ENCODE data around the gene HINFP. TPM values are rescaled to one million over a fixed set of nuclear protein-coding genes. Genes with fewer than 3 reads are reported as not detected.

The HINFP gene, protein sequence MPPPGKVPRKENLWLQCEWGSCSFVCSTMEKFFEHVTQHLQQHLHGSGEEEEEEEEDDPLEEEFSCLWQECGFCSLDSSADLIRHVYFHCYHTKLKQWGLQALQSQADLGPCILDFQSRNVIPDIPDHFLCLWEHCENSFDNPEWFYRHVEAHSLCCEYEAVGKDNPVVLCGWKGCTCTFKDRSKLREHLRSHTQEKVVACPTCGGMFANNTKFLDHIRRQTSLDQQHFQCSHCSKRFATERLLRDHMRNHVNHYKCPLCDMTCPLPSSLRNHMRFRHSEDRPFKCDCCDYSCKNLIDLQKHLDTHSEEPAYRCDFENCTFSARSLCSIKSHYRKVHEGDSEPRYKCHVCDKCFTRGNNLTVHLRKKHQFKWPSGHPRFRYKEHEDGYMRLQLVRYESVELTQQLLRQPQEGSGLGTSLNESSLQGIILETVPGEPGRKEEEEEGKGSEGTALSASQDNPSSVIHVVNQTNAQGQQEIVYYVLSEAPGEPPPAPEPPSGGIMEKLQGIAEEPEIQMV
- 12.7 and 14.3 TPM in 2 replicates for total RNA-seq

DNA sequence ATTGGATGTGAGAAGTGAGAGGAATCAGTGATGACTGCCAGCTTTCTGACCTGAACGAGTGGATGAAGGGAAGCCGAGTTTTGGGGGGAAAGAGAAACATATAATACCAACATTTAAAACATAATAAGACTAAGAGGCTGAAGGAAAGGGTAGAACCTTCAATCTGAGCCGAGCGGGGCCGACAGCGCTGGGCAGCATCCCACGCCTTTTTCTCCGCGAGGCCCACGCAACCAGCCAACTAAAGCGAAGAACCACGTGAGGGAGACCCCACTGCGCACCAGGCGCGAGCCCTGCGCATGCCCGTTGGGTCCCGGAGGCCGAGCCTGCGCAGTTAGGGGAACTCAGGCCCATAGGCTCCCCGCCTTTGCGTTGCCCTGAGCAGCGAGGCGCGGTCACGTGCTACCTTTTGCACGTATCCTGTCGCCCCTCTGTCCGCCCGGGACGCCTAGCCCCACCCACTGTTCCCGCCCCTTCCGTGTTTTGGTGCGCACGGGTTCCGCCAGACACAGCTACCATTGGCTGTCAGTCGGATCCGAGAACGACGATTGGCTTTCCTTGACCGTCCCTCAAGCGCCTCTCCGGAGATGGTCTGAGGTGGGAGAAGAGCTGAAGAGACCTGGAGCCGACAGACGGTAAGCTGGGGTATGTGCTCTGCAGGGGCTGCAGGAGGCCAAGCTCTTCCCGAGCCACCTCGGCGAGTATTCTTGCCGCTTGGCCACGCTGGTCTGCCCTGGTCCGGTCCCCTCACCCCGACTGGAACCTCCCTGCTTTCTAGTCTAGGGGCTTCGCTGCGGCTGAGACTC, at the start of gene HINFP:
Gene HINFP, plus strand, starts transcription at position 573 of the 803 bp plus-strand sequence. CDS start 5,365 bp downstream, outside the sequence.

DNA sequence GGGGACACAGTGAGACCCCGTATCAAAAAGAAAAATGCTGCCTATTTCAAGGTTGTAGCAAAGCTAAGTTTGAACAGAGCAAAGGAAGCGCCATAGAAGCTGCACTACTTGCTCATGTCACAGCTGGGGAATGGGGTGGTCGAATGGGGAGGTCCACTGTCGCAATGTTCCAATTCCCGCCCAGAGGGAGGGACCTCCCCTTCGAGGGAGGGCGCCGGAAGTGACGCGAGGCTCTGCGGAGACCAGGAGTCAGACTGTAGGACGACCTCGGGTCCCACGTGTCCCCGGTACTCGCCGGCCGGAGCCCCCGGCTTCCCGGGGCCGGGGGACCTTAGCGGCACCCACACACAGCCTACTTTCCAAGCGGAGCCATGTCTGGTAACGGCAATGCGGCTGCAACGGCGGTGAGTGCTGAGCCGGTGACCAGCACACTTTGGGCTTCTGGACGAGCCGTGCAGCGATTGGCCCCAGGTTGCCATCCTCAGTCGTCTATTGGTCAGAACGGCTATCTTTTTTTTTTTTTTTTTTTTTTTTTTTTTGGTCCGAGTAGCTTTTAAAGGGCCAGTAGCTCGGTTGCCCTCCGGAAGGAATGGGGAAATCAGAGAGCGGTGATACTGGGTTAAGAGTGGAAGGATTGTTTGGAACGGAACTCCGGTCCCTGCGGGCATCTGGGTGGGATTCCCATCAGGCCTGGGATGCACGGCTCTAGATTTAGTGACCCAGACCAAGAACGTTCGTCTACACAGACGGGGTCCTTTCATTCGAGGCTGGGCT, 36.5 kb upstream of the HINFP start, which contains the start of gene HMBS:
Gene HMBS, plus strand, starts transcription at position 219 of the 774 bp plus-strand sequence. Its CDS starts 153 bp downstream, at position 372.

DNA sequence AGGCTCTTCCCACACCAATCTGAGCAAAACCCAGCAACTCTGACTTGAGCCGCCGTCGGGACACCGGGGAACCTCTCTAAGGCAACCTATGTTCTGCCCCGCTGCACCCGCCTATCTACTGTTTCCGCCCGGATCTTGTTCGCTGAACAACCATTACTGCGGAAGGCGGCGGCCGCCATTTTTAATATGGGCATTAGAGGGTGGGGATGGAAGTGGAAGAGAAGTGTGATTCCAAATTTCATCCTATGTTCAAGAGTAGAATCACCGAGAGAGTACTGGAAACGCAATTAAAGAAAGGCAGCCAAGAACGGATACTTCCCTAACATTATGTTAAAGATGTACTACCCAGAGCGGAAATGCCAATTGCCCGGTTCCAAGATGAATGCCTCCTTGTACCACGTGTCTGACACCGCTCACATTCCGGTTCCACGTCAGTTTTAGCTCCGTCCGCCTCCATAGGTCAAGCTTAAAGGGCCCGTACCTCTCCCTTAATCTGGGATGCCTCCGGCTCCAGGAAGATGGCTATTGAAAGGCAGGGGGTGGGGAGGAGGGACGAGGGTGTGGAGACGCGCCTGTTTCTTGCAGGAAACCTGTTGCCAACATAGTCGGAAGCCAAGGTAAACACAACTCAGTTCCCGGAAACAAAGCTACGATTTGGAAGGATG, 19.5 kb upstream of the HINFP start, which contains the start of gene DPAGT1:
Gene DPAGT1, minus strand, starts transcription at position 95 of the 665 bp plus-strand sequence. CDS start 198 bp downstream, outside the sequence.

DNA sequence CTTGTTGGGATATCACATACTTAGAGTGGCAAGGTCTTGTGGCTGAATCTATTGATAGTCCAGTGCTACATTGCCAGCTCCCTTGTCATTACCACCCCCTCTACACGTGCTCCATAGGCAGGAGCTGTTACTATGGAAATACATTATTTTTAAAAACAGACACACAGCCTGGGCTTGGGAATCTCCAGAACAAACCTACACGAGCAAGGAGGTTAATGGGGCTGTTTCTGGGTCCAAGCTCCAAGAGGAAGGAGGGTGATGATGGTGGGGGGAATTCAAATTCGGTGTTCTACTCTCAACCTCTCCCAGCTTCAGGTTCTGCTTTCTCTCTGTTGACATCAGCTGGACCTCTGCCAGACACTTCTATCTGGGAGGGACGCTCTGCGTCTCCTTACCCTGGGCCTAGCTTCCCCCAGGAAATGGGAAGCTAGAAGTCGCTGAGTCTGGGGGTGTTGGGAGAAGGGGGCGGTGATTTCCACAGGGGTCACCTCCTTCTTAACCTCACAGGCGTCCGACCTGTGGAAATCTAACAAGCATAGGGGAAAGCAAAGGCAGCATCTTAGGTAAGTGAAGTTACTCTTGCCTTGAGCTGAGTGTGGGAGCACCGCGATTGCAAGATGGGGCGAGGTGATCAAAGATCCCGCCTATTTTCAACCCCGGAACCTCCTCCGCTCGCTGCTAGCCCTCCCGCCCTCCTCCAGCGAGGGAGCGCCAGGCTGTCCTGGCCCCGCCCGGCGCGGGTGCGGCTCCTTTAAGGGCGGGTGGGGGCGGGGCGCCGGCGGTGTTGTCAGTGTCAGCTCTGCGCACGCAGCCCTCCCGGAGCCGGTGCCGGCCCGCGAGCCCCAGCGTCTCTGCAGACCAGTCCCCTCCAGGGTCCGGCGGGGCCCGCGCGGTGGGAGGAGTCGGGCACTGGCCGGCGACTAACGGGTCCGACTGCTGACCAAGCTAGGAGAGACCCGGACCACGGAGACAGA, 14.5 kb upstream of the HINFP start, which contains the start of gene C2CD2L:
Gene C2CD2L, plus strand, starts transcription at position 781 of the 974 bp plus-strand sequence. CDS start 398 bp downstream, outside the sequence.

DNA sequence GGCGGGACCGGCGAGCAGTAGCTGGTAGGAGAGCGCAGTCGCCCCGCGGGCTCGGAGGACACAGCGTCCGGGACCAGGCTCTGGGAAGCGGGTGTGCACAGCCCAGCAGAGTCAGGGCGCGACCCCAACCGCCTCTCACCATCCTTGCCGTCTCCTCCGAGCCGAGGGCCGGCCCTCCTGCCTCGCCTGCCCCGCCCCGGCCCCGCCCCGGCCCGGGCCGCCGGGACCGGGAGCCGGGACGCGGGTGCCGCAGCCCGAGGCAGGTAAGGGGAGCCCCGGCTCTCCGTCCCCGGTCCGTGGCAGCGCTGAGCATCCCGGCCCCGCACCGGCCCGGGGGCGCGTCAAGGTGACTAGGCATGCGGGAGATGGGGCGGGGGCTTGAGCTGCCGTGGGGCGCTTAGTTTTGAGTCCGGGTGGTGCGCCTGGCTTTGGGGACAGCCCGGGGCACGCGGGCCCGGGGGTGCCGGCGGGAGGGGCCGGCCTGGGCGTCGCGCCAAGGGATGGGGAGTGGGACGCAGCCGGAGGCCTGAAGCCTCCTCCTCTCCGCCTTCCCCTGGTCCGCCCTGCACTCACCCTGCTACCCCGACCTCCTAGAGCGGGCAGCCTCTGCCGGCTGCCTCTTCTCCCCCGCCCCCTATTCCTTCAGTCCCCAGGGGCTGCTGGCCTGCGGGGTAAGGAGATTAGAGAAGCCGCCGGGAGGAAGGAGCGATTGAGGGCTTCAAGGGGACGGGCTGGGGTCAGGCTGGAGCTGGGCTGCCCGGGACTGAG, 27.8 kb downstream of the HINFP start, which contains the start of gene ABCG4:
Gene ABCG4, plus strand, starts transcription at position 35 of the 768 bp plus-strand sequence. CDS start 914 bp downstream, outside the sequence.

DNA sequence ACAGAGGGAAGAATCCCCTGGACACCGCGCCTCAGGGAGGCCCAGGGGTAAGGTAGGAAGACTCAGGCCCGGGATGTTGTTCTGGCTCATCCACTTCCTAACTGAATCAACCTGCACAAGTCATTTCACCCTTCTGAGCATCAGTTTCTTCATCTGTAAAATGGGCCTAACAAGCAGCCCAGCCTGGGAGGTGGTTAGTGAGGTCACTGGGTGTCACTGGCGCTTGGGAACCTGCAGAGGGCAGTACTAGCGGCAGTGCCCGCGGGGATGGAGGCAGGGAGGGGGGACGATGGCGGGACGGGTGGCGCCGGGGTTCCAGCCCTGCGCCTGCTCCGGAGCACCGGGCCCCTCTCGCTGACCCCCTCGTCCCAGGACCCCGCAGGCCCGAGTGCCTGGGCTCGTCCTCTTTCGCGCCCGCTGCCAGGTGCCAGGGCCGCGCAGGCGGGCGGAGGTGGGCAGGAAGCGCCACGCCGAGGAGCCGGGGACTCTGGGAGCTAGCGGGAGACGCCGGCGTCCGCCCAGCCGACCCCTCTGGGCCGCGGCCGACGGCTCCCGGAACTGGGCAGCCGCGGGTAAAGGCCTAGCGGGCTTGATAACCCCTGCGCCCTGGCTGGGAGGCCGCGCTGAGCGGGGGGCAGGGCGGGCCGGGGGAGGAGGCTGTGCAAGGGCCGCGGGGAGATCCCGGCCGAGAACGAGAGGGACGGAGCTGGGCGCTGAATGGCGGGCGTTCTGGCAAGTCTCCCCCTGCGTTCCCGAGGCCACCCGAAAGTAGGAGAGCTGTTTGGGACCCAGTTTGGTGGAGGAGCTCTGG, 47.3 kb downstream of the HINFP start, which contains the start of gene NLRX1:
Gene NLRX1, plus strand, starts transcription at position 255 of the 811 bp plus-strand sequence. CDS start 2,679 bp downstream, outside the sequence.

Other genes starting within 250 kb of the HINFP start
- gene CXCR5, start 237.7 kb upstream of the HINFP start, total RNA-seq, result not detected in 2 replicates
- 20.8 and 29.3 TPM in 2 replicates for gene BCL9L, start 195.7 kb upstream of the HINFP start, total RNA-seq
- not detected in 2 replicates for gene UPK2, start 165.3 kb upstream of the HINFP start, total RNA-seq
- gene FOXR1, start 149.8 kb upstream of the HINFP start, total RNA-seq, result not detected in 2 replicates
- 20.6 and 21.8 TPM in 2 replicates for gene CENATAC, start 123.4 kb upstream of the HINFP start, total RNA-seq
- 746 and 870 TPM in 2 replicates for gene RPS25, start 103.2 kb upstream of the HINFP start, total RNA-seq
- 112 and 118 TPM in 2 replicates for gene TRAPPC4, start 102.8 kb upstream of the HINFP start, total RNA-seq
- gene SLC37A4, start 90.7 kb upstream of the HINFP start, total RNA-seq, result 6.0 and 7.3 TPM in 2 replicates
- 126 and 138 TPM in 2 replicates for gene HYOU1, start 64.4 kb upstream of the HINFP start, total RNA-seq
- gene VPS11, start 53.8 kb upstream of the HINFP start, total RNA-seq, result 30.7 and 31.9 TPM in 2 replicates
- gene HMBS, start 36.7 kb upstream of the HINFP start, total RNA-seq, result 4.7 and 6.7 TPM in 2 replicates
- gene DPAGT1, start 19.7 kb upstream of the HINFP start, total RNA-seq, result 9.5 and 14.4 TPM in 2 replicates
- 1.7 and 1.8 TPM in 2 replicates for gene C2CD2L, start 14.2 kb upstream of the HINFP start, total RNA-seq
- 0.14 and 0.18 TPM in 2 replicates for gene ABCG4, start 27.5 kb downstream of the HINFP start, total RNA-seq
- 14.4 and 17.7 TPM in 2 replicates for gene NLRX1, start 47.1 kb downstream of the HINFP start, total RNA-seq
- 0.14 and 0.18 TPM in 2 replicates for gene NHERF4, start 63.9 kb downstream of the HINFP start, total RNA-seq
- 4.7 TPM in 2 replicates for gene CBL, start 84.8 kb downstream of the HINFP start, total RNA-seq
- gene MCAM, start 195.6 kb downstream of the HINFP start, total RNA-seq, result 11.2 and 15.5 TPM in 2 replicates
- 2.8 and 4.3 TPM in 2 replicates for gene RNF26, start 212.9 kb downstream of the HINFP start, total RNA-seq
- 17.5 and 34.5 TPM in 2 replicates for gene C1QTNF5, start 219.3 kb downstream of the HINFP start, total RNA-seq
- gene MFRP, start 225.1 kb downstream of the HINFP start, total RNA-seq, result not detected in 2 replicates

Measured in smooth muscle cell of bladder (primary cell).